Activated CD8-positive, alpha-beta memory T cell treated with anti-CD3 and anti-CD28 coated beads for 24 hours (primary cell): ENCODE measurements around the gene QSOX2.

ENCODE experiments used
- DNase-seq: peaks from one replicate; pipeline ENCODE4 v3.0.0-alpha.2; 2020

QSOX2 gene

DNA sequence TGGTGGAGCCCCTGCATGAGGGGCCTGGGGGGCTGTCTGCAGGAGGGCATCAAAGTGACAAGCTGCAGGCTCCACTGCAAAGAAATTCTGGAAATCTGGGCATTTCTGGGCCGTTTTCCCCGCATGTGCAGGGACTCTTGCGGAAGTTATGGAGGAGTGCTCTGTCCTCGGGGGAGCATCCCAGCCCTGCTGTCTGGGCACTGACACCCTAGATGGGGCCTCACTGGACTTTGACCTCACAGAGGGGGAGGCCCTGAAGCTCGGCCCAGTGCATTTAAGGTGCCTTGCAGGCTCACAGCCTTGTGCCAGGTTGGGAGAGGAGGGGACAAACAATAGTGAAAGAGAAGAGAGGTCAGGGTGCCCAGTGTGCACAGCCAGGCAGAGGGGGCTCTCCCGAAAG is 76.1 kb downstream of the QSOX2 start:
- no peak for DNase-seq

GRCh38 chr9:136163248-136163850 is 82.3 kb downstream of the QSOX2 start:
- no peak for DNase-seq

DNA sequence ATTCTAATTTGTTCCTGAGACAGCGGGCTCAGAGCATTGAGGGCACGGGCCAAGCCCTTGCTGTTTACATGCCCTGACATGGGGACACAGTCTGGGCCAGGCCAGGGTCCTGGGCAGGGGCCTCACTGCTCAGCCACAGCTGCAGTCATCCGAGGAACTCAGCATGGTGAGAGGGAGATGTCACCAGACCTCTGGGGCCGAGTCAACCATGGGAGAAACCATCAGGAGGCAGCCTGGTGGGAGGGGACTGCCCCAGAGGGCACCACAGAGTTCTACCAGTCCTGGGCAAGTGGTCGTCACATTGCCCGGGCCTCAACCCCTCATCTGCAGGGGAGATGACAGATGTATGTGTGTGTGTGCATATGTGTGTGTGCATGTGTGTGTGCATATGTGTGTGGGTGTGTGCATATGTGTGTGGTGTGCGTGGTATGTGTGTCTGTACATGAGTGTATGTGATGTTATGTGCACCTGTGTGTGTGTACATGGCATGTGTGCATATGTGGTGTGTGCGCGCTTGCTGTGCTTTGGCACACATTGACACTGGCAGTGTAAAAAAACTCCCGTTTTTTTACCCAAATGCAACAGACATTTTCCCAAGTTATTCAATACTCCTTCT is 84.5 kb downstream of the QSOX2 start:
- DNase-seq = no peak

- DNase-seq = no peak
These were observed 85.2 kb downstream of the QSOX2 start for GRCh38 chr9:136160381-136160841.

DNA sequence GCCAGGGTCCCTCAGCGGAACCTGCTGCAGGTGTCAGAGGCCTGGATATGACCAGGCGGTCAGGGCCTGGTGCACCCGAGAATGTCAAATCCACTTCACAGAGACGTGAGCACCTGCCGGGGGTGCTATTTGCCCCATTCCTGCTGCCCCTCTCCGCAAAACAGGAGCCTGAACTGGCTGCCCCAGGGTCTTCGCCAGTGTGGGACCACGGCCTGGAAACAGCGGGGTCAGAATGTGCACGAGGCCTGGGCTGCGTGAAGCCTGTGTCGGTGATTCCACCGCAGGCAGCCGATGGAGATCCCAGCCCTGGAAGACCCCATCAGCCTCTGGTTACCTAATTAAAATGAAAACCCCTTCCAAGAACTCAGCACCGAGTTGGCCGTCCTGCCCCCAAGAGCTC is 85.8 kb downstream of the QSOX2 start:
- no peak for DNase-seq

DNA sequence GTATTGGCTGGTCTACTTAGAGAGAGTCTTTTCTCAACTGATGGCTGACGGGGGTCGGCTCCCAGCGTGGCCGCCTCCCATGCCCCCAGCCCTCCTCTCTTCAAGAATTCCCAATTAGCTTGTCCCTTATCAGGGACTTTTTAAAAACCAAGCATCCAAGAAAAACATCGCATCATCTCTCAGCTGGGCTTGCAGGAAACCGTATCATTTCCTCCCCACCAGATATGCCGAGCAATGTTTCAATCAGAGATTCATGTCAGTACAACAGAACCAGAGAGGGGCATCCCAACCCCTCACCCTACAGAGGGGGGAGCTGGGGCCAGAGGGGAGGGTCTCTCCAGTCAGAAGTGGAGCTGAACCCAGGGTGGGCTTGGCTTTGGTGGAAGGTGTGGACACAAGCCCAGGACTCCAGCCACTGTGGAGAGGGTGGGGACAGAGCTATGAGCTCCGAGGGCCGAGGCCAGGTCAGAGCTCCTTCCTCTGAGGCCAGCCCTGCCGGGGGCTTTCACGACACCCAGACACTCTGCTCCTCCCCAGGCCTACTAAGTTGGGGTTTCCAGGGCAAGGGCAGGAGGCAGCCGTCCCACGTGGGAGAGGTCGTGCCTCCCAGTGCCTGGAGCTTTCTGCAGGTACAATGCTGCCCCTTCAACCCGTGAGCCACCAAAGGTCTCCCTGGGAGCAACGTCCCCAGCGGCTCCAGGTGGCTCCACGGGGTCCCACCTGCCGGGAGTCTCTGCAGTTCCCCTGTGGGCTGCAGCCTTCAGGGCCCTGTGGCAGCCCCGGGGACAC is 87.9 kb downstream of the QSOX2 start:
- DNase-seq = no peak
